ENCODE data around the gene IGSF9B.

Gene IGSF9B

DNA sequence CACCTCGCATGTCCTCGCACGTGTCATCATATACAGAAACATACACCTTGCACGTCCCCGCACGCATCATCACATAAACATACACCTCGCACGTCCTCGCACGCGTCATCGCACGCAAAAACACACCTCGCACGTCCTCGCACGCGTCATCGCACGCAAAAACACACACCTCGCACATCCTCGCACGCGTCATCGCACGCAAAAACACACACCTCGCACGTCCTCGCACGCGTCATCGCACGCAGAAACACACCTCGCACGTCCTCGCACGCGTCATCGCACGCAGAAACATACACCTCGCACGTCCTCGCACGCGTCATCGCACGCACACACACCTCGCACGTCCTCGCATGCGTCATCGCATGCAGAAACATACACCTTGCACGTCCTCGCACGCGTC lies 16.7 kb downstream of the IGSF9B start:
- no peak for DNase-seq

DNA sequence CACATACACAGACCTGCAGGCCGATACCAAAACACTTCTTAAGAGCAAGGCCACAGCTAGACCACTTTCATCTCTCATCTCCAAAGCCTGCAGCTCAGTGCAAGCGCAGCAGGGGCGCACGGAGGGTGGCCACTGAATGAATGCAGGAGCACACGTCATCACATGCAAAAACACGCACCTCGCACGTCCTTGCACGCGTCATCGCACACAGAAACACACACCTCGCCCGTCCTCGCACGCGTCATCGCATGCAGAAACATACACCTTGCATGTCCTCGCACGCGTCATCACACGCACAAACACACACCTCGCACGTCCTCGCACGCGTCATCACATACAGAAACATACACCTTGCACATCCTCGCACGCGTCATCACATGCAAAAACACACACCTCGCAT lies 17.2 kb downstream of the IGSF9B start:
- no peak for DNase-seq

DNA sequence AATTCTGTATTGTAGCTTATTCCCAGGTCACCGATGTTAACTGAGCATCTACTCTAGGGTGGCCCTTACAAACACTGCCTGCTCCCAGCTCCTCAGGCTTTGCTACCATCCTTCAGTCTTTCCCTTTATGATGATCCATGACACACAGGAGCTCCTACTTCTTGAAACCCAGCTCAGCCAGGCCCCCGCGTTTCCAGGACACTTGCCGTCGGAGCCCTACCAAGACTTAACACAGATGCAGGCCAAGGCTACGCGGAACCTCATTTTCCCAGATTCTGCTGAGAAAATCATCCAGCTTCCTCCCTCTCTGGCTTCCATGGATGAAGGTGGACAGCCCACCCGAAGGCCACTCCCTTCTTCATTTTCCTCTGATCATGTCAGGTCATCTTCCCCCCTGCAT lies 18.6 kb downstream of the IGSF9B start:
- DNase-seq = no peak

DNA sequence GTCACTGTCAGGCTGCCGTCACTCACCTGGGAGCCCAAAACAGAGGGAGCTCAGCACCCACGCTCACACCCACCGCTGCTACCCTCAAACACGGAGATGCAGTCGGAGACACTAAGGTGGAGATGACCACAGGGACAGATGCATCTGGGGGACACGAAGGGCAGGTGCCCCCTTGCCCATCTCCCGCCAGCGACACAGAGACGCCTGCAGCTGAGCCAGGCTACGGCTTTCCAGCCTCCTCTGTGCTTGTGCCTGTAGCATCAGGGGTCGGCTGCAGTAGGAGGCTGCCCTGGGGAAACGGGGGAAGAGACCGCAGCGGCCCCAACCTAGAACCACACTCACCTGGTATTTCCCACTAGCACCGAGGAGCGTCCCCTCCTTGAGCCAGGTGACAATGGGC lies 19.3 kb downstream of the IGSF9B start:
- no peak for DNase-seq

DNA sequence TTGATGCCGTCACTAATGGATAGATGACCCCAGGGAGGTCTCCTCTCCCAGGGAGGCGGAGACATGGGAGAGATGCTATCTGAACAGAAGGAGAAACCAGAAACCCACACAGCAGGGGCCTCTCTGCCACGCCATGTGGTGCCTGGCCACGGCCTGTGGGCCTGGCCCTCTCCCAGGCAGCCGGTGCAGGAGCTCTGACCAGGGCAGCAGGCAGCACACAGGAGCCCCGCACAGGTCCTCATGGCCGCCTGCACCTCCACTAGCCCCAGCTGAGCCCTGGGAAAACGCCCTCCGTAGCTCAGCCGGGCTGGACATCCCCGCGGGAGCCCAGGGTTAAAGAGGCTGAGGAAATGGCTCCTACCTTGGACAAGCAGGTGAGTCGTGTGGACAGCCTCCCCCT lies 19.8 kb downstream of the IGSF9B start:
- DNase-seq = no peak

DNA sequence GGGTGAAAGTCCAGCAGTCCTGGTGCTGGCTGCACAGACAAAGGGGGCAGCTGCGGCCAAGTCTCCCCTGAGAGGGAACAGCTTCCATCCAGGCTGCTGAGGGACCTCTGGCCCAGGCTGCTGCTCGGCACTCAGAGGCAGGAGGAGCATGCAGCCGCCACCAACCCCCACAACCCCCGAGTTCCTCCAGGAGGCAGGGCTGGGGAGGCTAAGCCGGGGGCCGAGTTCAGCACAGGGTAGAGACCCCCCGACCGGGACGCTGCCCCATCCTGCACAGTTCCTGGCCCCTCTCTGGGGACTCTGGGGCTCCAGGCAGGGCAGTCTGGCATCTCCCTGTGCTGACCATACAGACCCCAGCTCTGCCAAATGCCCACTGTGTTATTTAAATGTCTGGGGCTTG lies 20.2 kb downstream of the IGSF9B start:
- DNase-seq = no peak

DNA sequence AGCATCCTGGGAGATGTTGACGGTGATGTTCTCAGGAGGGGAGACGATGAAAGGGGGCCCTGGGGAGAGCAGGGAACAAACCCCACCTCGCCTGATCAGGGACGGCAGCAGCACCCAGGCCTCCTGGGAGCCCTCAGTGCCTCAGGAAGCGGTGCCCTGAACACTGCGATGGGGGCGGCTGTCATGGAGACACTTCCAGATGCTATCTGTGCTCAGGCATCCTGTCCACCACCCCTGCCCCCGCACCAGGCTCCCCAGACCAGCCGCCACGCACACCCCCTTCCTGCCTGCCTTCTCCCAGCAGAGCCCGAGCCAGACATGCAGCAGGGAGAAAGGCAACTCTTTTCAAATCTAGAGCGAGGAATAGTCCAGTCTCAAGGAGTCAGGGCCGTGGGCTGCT lies 20.6 kb downstream of the IGSF9B start:
- no peak for DNase-seq

DNA sequence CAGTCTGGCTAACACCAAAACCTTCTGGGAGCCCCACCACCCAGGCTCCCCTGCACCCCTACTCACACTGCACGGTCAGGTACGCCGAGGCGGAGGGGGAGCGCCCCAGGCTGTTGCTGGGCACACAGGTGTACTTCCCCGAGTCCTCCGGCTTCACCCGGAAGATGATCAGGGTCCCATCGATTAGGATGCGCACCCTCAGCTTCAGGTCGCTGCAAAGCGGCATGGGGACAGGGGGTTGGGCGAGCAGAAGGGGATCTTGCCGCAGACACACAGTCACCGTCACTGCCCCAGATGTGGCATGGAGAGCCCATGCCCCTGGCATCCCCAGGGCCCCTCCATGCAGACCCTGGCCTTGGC lies 21.2 kb downstream of the IGSF9B start:
- DNase-seq = no peak

DNA sequence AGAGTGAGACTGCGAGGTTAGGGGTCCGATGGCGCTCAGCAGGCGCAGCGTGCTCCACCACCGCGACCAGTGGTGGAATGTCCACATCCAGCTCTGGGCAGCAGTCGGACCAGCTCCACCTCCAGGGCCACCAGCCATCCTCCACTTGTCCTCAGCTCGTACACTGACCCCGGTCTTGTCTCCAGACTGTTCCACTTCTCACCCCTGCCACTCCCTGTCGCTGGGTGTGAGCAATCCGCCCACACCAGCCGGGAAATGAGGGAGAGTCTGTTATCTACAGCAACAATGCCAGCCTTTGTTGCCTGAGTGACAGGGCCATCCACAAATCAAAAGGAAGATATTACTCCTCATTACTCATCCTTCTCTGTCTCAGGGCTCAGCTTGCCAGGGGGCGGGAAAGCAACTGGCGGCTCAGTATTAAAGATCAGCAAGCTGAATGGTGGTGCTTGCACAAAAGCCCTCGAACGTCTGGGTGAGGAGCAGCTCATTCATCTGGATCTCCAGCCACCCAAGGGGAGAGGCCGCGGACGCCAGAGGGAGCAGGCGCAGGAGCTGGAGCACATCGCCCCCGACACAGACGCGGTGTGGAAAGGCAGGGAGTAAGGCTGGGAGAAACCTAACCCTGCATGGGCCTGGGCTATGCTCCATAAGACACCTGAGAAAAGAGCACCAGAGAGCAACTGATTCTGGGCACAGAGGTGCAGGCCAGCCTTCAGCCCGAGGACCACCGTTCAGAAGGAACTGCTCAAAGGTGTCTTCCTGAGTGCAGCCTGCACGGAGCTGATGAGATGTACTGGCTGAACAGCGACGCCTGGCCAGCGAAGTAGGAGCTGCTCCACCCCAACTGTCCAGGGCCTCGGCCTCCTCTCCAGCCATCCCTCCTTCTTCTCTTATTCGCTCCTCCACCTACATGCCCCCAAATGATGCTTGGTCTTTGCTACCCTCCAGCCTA lies 21.9 kb downstream of the IGSF9B start:
- DNase-seq = peak in 55 of 56 donors; percentile 32 to 97 (median 81)

DNA sequence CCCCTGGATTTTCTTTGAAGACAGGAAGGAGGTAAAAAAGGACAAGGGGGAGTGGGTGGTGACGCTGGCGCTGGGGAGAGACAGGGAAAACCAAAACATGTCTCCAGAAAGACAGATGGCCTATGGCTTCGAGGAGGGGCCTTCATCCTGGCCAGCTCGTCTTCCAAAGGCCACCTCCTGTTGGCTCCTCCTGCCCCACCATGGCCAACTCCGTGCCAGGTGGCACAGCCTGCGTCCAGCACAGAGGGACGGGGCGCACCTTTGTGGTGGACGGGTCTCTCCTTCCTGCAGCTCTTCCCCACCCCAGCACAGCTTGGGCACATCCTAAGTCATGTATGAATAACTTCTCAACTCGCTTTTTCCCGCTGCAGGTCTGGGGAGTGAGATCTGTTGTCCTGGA lies 22.7 kb downstream of the IGSF9B start:
- no peak for DNase-seq

DNA sequence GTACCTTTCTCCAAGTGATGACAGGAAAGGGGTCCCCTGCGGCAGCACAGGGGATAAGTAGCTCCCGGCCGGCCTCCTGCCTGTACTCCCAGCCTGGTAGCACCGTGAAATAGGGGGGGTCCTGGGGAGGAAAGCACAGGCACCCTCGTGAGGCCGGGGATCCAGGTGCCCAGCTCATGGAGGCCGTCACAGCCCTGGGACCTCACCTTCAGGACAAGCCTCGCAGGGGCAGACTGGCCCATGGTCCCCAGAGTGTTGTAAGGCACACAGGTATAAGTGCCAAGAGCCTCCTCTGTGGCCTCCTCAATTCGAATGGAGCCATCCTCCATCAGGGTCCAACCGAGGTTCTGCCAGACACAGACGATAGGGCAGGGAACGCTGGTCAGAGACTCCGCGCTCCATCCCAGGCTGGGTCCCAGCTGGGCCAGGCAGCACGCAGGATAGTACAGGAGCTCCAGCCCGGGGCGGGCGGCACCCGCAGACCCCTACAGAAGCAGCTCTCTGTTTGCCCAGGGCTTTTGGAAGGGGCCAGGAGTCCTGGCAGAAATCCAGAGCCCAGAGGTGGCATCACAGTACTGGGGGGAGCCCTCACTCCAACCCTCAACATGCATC lies 25.2 kb downstream of the IGSF9B start:
- DNase-seq = no peak

DNA sequence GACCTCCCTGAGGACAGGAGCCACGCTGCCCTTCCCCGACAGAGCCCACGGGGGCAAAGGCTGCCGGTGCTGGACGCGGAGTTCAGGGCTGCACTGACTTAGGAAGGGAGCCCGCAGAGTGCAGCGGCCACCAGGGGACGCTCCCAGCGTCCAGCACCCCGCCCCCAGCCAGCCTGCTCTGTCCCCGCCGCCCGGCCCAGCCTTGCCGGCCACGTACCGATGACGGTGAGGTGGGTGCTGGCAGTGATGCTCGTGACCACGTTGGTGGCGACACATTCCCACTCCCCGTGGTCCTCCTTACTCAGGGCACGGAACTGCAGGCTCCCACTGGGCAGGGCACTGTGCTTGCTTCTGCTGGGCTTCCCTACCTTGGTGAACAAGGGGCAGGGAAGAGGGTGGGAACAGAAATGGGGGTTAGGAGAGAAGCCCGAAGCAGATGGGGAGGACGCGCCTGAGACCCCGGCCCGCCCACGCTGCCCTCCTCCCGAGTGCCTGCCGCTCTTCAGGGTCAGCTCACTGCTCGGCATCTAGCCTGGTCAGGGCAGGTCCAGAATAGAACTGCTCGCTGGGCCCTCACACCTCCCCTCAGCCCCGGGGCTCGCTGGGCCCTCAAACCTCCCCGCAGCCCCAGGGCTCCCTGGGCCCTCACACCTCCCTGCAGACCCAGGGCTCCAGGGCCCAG lies 25.9 kb downstream of the IGSF9B start:
- DNase-seq = no peak

DNA sequence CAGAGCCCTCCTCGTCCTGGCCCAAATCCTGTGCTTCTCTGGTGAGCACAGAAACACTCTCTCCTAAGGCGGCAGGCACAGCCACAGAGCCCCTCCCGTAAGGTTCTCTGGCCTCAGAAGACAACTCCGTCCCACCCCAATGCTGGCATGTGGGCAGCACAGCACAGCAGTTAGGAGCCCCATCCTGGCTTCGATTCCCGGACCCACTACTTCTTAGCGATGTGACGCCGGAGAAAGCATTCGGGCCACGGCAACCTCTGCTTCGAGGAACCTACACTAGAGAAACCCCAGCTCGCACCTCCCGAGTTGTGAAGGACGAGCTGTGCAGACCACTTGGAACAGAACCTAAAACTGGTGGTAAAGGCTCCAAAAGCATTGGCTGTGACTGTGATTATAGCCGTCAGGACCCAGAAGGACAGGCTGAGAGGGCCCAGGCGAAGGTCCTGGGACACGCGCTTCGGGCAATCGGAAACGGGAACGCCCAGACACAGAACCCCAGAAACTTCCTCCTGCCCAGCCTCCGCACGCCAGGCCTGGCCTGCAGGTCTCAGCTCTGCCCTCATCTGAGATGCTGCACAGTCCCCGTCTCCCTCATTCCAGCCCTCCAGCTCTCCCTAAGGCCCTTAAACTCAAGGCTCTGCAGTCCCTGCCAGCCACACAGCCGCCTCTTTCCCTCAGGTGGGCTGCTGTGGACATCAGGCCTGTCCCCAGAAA lies 26.6 kb downstream of the IGSF9B start:
- DNase-seq = no peak

DNA sequence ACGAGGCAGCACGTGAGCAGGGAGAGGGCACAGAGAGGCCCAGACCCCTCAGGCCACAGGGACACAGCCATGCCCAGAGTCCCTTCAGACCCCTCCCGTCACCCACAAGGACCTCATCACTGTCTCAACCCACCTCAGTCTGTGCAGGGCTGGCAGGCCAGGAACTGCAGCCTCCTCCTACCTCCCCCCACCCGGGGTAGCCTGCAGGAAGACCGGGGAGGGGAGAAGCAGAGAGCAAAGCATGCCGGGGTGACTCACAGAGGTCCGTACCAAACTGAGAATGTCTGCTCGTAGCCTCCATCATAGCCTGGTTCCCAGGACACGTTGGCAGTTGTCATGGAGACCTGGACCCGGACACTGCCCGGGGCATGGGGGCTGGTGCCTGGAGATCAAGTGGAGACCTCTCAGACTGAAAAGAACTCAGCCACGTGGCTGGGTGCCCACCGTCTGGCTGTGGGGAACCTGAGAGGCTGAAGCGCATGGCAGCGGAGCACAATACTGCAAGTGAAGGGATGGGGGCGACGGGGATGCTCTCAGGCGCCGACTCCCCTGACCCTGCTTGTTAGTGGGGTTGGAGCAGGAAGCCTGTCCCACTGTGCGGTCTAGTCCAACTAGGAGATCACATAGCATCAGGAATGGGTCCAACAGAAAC lies 27.2 kb downstream of the IGSF9B start:
- DNase-seq = no peak

DNA sequence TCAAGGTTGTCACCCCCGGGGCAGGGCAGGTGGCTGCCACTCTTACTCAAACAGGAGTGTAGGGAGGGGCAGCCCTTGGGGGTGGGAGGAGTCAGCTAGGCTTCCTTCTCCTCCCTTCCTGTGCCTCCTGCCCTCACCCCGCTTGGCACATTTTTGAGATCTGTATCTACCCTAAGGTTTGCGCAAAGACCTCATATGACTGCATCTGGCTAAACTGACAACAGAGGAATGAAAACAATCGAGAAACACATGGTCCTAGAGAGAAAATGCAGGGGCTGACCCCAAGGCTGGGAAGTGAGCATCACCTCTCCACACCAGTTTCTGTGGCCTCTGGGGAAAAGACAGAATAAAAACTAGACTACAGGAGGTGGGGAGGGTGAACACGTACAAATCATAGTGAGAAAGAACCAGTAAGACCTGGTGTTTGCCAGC lies 28.1 kb downstream of the IGSF9B start:
- no peak for DNase-seq

DNA sequence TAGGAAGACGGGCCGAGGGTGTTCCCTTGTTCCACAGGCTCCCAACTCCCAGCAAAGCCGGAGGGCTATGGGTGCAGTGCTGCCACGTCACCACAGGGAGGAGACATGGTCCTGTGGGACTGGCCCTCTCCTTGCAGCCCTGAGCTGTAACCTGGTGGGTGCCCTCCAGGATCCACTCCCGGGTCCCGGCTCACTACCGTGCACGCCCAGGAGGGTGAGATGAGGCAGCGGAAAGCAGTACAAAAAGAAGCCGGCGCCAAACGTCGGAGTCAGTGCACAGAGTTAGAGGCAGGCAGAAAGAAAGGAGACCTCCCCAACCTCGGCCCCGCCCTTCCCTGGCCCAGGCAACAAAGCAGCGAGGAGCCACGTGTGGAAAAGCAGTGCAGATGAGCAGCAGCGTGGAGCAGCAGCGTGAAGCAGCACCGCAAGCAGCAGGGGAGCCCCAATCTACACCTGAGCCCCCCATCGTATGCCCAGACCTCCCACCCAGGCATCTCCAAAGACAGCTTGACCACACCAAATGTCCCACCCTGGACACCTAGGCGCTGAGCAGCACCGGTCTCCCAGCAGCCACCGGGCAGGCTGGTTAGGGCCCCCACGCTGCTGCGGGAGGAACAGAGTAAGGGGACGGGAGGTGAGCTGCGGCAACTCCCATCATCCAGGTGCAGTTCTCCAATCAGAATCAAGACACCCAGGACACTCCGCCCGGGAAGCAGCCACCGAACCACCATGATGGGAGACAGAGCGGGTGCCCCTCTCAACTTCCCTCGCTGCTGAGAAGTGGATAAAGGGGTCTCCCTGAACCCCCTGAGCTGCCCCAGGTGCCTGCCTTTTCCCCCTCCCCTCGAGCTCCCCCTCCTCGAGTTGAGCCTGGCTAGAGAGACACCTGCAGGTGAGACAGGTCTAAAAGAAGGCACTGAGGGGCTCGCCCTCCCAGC lies 28.8 kb downstream of the IGSF9B start:
- DNase-seq = peak in 44 of 56 donors; percentile 3 to 75 (median 44)

DNA sequence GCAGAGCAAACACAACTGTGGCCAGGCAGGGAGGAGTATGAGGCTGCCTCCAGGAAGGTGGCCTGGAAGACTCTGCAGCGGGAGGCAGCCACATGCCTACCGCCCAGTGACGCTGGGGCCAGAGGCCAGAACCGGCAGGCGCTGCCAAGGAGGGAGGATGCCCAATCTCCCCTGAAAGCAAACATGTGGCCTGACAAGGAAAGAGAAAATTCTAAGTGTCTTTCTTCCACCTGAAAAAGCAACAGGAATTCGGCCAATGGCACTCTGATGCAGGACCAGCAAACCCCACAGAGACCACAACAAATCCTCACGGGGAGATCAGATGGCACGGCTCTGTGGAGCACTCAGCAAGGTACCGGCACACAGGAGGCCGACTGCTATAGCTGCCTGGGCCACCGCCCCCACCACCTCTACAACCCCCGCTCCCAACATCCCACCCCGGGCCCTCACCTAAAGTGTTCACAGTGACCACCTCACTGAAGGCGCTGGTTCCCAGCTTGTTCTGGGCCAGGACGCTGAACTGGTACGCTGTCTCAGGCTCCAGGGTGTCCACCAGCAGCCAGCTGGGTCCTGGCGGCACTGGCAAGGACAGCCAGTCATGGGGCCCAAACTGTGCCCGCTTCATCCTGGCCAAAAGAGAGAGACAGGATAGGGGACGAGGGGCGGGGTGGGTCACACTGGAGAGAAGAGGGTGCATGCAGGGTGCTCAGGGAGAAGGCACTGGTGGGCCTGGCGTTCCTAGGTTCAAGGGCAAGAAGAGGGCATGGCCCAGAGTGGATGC lies 30.1 kb downstream of the IGSF9B start:
- no peak for DNase-seq

DNA sequence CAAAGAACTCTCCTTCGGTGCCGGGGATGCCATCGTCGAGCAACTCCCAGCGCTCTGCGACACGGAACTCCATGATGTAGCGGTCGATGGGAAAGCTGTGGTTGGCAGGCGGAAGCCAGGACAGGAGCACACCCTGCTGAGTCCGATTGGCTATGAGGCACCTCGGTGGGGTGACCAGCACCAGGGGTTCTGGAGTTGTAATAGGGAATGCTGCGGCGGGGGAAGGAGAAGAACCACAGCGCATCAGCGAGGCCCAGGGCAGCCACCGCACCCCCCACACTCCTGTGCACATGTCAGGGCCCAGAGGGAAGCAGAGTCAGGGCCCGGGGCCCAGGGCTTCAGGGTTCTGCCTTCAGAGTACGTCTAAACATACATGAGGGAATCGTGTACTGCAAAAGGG lies 31.0 kb downstream of the IGSF9B start:
- DNase-seq = no peak

DNA sequence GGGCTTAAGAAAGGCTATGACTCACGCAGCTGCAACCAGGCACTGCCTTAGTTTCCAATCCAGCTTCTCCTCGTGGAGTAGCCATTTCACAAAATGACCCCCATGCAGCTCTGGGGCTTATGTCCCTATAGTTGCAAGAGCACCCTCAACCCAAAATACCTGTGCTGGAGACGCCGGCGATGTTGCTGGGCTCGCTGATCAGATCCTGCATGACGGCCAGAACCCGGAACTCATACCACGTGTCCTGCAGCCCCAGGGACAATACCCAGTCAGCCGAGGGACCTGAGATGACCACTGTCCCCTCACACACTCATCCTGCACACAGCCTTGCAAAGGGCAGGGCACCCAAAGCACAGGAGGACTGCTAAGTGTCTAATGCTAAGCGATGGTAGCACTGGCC lies 32.1 kb downstream of the IGSF9B start:
- DNase-seq = no peak

Data from nucleus accumbens (tissue), 56 donors.